GM12892 (cell line): ENCODE results near the gene MYBPC1.
"Not testable (repeated sequence)": the region's sequence is repeated elsewhere in the genome, so short reads cannot be mapped to it uniquely, and the experiment has no call there.

Experiments used
- DNase-seq: peaks from one replicate; pipeline ENCODE4 v3.0.0; 2011; ENCODE audit not compliant: insufficient read length
- FAIRE-seq: peaks from 2 replicates; lab custom pipeline; 2011; peaks lifted over from hg19 to GRCh38; lab: Jason Lieb, UNC
- POLR2A ChIP-seq: IDR thresholded peaks from 2 replicates; pipeline ENCODE4 v1.6.1; 2011; ENCODE audit warnings: low read depth, low read length, control low read depth
- POLR2AphosphoS5 ChIP-seq: IDR thresholded peaks from 2 replicates; pipeline ENCODE4 v1.6.1; 2011; ENCODE audit warnings: low read depth, low read length, control low read depth
- TAF1 ChIP-seq: IDR thresholded peaks from 2 replicates; pipeline ENCODE4 v1.6.1; 2011; ENCODE audit warnings: low read depth, mild to moderate bottlenecking, control low read depth, low read length, borderline replicate concordance

The MYBPC1 gene

GRCh38 chr12:101667591-101667990 lies 72.8 kb downstream of the MYBPC1 start:
- FAIRE-seq = peak; percentile 38
- TF ChIP-seq POLR2AphosphoS5 = no peak
- TF ChIP-seq POLR2A = no peak
- TF ChIP-seq TAF1 = no peak
- DNase-seq = no peak

- DNase-seq = no peak
- TF ChIP-seq TAF1 = no peak
- TF ChIP-seq POLR2A = no peak
- TF ChIP-seq POLR2AphosphoS5 = no peak
- FAIRE-seq = peak; percentile 27
Measured at GRCh38 chr12:101670007-101670671, 75.4 kb downstream of the MYBPC1 start.

- DNase-seq = peak; percentile 12
- TF ChIP-seq POLR2A (no peak), TAF1 (no peak), POLR2AphosphoS5 (no peak)
- peak; percentile 77 for FAIRE-seq
Measured at GRCh38 chr12:101671157-101671791, 76.5 kb downstream of the MYBPC1 start.

- no peak for TF ChIP-seq POLR2AphosphoS5
- TF ChIP-seq POLR2A = no peak
- no peak for TF ChIP-seq TAF1
- no peak for DNase-seq
- peak; percentile 50 for FAIRE-seq
Measured at GRCh38 chr12:101671833-101672232, 77.1 kb downstream of the MYBPC1 start.

- DNase-seq (no peak), FAIRE-seq (no peak)
- TF ChIP-seq POLR2A (no peak), POLR2AphosphoS5 (no peak), TAF1 (no peak)
Measured at GRCh38 chr12:101675555-101675954, 80.8 kb downstream of the MYBPC1 start.

- FAIRE-seq, DNase-seq: not testable (repeated sequence)
Measured at GRCh38 chr12:101676497-101676896, 81.7 kb downstream of the MYBPC1 start.

- DNase-seq (no peak), FAIRE-seq (no peak)
- TF ChIP-seq POLR2A (no peak), POLR2AphosphoS5 (no peak), TAF1 (no peak)
Measured at GRCh38 chr12:101678081-101678480, 83.3 kb downstream of the MYBPC1 start.

- TF ChIP-seq POLR2A = no peak
- TF ChIP-seq POLR2AphosphoS5 = no peak
- TF ChIP-seq TAF1 = no peak
- DNase-seq (no peak), FAIRE-seq (no peak)
Measured at GRCh38 chr12:101680240-101680639, 85.5 kb downstream of the MYBPC1 start.

GRCh38 chr12:101680647-101681046 lies 85.9 kb downstream of the MYBPC1 start:
- FAIRE-seq = no peak

GRCh38 chr12:101681627-101682026 lies 86.9 kb downstream of the MYBPC1 start:
- DNase-seq, FAIRE-seq: not testable (repeated sequence)

More at GRCh38 chr12:101680647-101681046, 85.9 kb downstream of the MYBPC1 start:
- DNase-seq = no peak
- TF ChIP-seq TAF1 (no peak), POLR2A (no peak), POLR2AphosphoS5 (no peak)

GRCh38 chr12:101685092-101685491 lies 90.3 kb downstream of the MYBPC1 start:
- FAIRE-seq (no peak), DNase-seq (no peak)
- TF ChIP-seq POLR2A (no peak), TAF1 (no peak), POLR2AphosphoS5 (no peak)

GRCh38 chr12:101686176-101686575 lies 91.4 kb downstream of the MYBPC1 start:
- TF ChIP-seq TAF1 = no peak
- no peak for TF ChIP-seq POLR2A
- no peak for TF ChIP-seq POLR2AphosphoS5
- FAIRE-seq (no peak), DNase-seq (no peak)
